Thoracic aorta (tissue), 2 donors: Measurements from ENCODE around the gene ADIRF. TPM values are rescaled to one million over a fixed set of nuclear protein-coding genes. Genes with fewer than 3 reads are reported as not detected.

Experiments
- ATAC-seq: fragments of 150-250 bp; one replicate; pipeline ENCODE4 v1.8.0; 2017; ENCODE audit warnings: low read depth; ENCODE audit not compliant: insufficient number of reproducible peaks, low FRiP score
- DNase-seq: peaks from one replicate; pipeline ENCODE4 v3.0.0-alpha.2; 2020; ENCODE audit warnings: low spot score
- H3K27ac ChIP-seq, 2 donors: fragments of 200-600 bp; sonication (generic); 1 replicate in 1 of 2; 2 replicates in 1 of 2; pipeline ENCODE4 v1.5.1; 2016; ENCODE audit warnings: mild to moderate bottlenecking in 2 of 2, moderate library complexity in 2 of 2
- H3K27me3 ChIP-seq: fragments of 200-600 bp; sonication (generic); replicated peaks from 2 replicates; pipeline ENCODE4 v1.6.0; 2016; ENCODE audit warnings: mild to moderate bottlenecking; ENCODE audit not compliant: insufficient read depth
- H3K36me3 ChIP-seq: fragments of 200-600 bp; sonication (generic); one replicate; pipeline ENCODE4 v1.5.1; 2016
- H3K4me1 ChIP-seq, 2 donors: fragments of 200-600 bp; sonication (generic); 1 replicate in 1 of 2; 2 replicates in 1 of 2; pipeline versions ENCODE4 v1.5.1 to v1.6.0; 2016; ENCODE audit warnings: low read depth in 2 of 2, mild to moderate bottlenecking in 1 of 2; ENCODE audit not compliant: control insufficient read depth in 1 of 2
- H3K4me3 ChIP-seq: fragments of 200-600 bp; sonication (generic); 2 replicates; pipeline ENCODE4 v1.5.1; 2016; ENCODE audit warnings: mild to moderate bottlenecking
- H3K9me3 ChIP-seq: fragments of 200-600 bp; sonication (generic); 2 replicates; pipeline ENCODE4 v1.5.1; 2016
- CTCF ChIP-seq: fragments of 200-600 bp; sonication (generic); IDR thresholded peaks from one replicate; pipeline ENCODE4 v1.5.1; 2019; ENCODE audit warnings: antibody characterized with exemption
- total RNA-seq, 2 donors: library from RNA; depleted of rRNA; stranded (reverse); fragments of >200 nt; gene quantifications; one replicate each; pipeline versions ENCODE4 v1.1.0 to v1.2.3, GENCODE V29; 2016

Gene ADIRF
- total RNA-seq, 2 donors from 2014 or later: 318 to 644 TPM

GRCh38 chr10:86954681-86955500, 13.4 kb upstream of the ADIRF start:
- H3K4me1 ChIP-seq: peaks cover 66 to 90% of the 10 kb centered on the region in 2 donors
- peak overlapping the region; percentile 92 to 97 for H3K27ac ChIP-seq
- H3K9me3 ChIP-seq: no peaks in the 10 kb centered on the region
- ATAC-seq (peak; percentile 22), DNase-seq (peak; percentile 0)
- peak overlapping the region; percentile 35 for H3K4me3 ChIP-seq
- no peaks in the 10 kb centered on the region for H3K36me3 ChIP-seq
- H3K27me3 ChIP-seq: no peaks in the 10 kb centered on the region
- no peak for TF ChIP-seq CTCF

GRCh38 chr10:86955501-86956194, 12.6 kb upstream of the ADIRF start:
- ATAC-seq (no peak), DNase-seq (peak; percentile 1)
- TF ChIP-seq CTCF: no peak
- no peaks in the 10 kb centered on the region for H3K9me3 ChIP-seq
- H3K36me3 ChIP-seq: no peaks in the 10 kb centered on the region
- H3K27ac ChIP-seq: peak overlapping the region; percentile 92 to 97
- H3K4me3 ChIP-seq: peak overlapping the region; percentile 31
- no peaks in the 10 kb centered on the region for H3K27me3 ChIP-seq
- peaks cover 66 to 98% of the 10 kb centered on the region in 2 donors for H3K4me1 ChIP-seq

- TF ChIP-seq CTCF: no peak
- DNase-seq: peak; percentile 1
- no peaks in the 10 kb centered on the region for H3K9me3 ChIP-seq
- ATAC-seq: no peak
- H3K36me3 ChIP-seq: no peaks in the 10 kb centered on the region
- H3K27ac ChIP-seq: peak overlapping the region; percentile 92 to 97
- H3K27me3 ChIP-seq: no peaks in the 10 kb centered on the region
- H3K4me1 ChIP-seq: peaks cover 66 to 96% of the 10 kb centered on the region in 2 donors
- H3K4me3 ChIP-seq: peak overlapping the region; percentile 29
Observed at GRCh38 chr10:86956195-86956847, 12.0 kb upstream of the ADIRF start.

- no peak for TF ChIP-seq CTCF
- Histone ChIP-seq H3K27me3 (no peaks in the 10 kb centered on the region), H3K9me3 (no peaks in the 10 kb centered on the region), H3K4me1 (peaks cover 64 to 89% of the 10 kb centered on the region in 2 donors), H3K27ac (peak overlapping the region; percentile 92 to 97), H3K36me3 (no peaks in the 10 kb centered on the region), H3K4me3 (peak overlapping the region; percentile 29)
- ATAC-seq: no peak
- DNase-seq: peak; percentile 2
Observed at GRCh38 chr10:86956848-86957448, 11.3 kb upstream of the ADIRF start.
